Measurements from ENCODE around the gene GPBP1L1.

GPBP1L1 gene

GRCh38 chr1:45589861-45590260 is 96.5 kb downstream of the GPBP1L1 start:
- Histone ChIP-seq H3K4me1 (ENCODE audit: control insufficient read depth, low read length) (peaks cover 39% of the 10 kb centered on the region), H3K4me3 (ENCODE audit: low read length) (no peak overlapping the region), H3K79me2 (ENCODE audit: control insufficient read depth, low read length) (peaks cover 100% of the 10 kb centered on the region), H3K4me2 (ENCODE audit: low read length) (no peak overlapping the region), H3K27me3 (ENCODE audit: control insufficient read depth, low read length) (no peaks in the 10 kb centered on the region), H3K9me2 (replicated peaks; ENCODE audit: control insufficient read depth, low read length) (no peaks in the 10 kb centered on the region), H3K9me3 (ENCODE audit: control insufficient read depth, insufficient read depth, low read length) (no peaks in the 10 kb centered on the region), H3K36me3 (ENCODE audit: control insufficient read depth, low read length) (peaks cover 94% of the 10 kb centered on the region), H3F3A (ENCODE audit: control insufficient read depth, insufficient read depth) (peaks cover 7% of the 10 kb centered on the region; the same call in 1 of the 2 replicates), H3K27ac (ENCODE audit: low read depth, low read length) (no peak overlapping the region), H4K20me1 (ENCODE audit: control insufficient read depth, insufficient read depth, low read depth, low read length) (peaks cover 64% of the 10 kb centered on the region)
- TF ChIP-seq EZH2phosphoT487 (IDR thresholded peaks at IDR 0.05; ENCODE audit: borderline replicate concordance, low read length) (no peak), CTCF (IDR thresholded peaks at IDR 0.05; ENCODE audit: low read depth, low read length, poor library complexity, severe bottlenecking) (no peak)

- H3K4me3 ChIP-seq (ENCODE audit: low read length): peak overlapping the region; percentile 94
- no peaks in the 10 kb centered on the region for H3K9me2 ChIP-seq (replicated peaks; ENCODE audit: control insufficient read depth, low read length)
- H3K79me2 ChIP-seq (ENCODE audit: control insufficient read depth, low read length): peaks cover 83% of the 10 kb centered on the region
- H3K36me3 ChIP-seq (ENCODE audit: control insufficient read depth, low read length): peaks cover 70% of the 10 kb centered on the region
- no peaks in the 10 kb centered on the region for H3K27me3 ChIP-seq (ENCODE audit: control insufficient read depth, low read length)
- H3K27ac ChIP-seq (ENCODE audit: low read depth, low read length): no peak overlapping the region
- H3F3A ChIP-seq (ENCODE audit: control insufficient read depth, insufficient read depth): peaks cover 14% of the 10 kb centered on the region
- H3K4me2 ChIP-seq (ENCODE audit: low read length): peak overlapping the region; percentile 94
- no peak for TF ChIP-seq EZH2phosphoT487 (IDR thresholded peaks at IDR 0.05; ENCODE audit: borderline replicate concordance, low read length)
- TF ChIP-seq CTCF (IDR thresholded peaks at IDR 0.05; ENCODE audit: low read depth, low read length, poor library complexity, severe bottlenecking): no peak
- peaks cover 53% of the 10 kb centered on the region for H3K4me1 ChIP-seq (ENCODE audit: control insufficient read depth, low read length)
- H4K20me1 ChIP-seq (ENCODE audit: control insufficient read depth, insufficient read depth, low read depth, low read length): peaks cover 49% of the 10 kb centered on the region
- no peaks in the 10 kb centered on the region for H3K9me3 ChIP-seq (ENCODE audit: control insufficient read depth, insufficient read depth, low read length)
Measured at GRCh38 chr1:45586769-45587168, 99.6 kb downstream of the GPBP1L1 start.

- TF ChIP-seq CTCF (IDR thresholded peaks at IDR 0.05; ENCODE audit: low read depth, low read length, poor library complexity, severe bottlenecking) (no peak), EZH2phosphoT487 (IDR thresholded peaks at IDR 0.05; ENCODE audit: borderline replicate concordance, low read length) (no peak)
Measured at GRCh38 chr1:45585496-45586075, 100.7 kb downstream of the GPBP1L1 start.

More at GRCh38 chr1:45585496-45586075, 100.7 kb downstream of the GPBP1L1 start:
- Histone ChIP-seq H3K4me1 (ENCODE audit: control insufficient read depth, low read length) (peaks cover 58% of the 10 kb centered on the region), H3K4me3 (ENCODE audit: low read length) (peak overlapping the region; percentile 94), H4K20me1 (ENCODE audit: control insufficient read depth, insufficient read depth, low read depth, low read length) (peaks cover 44% of the 10 kb centered on the region), H3K9me3 (ENCODE audit: control insufficient read depth, insufficient read depth, low read length) (no peaks in the 10 kb centered on the region), H3K79me2 (ENCODE audit: control insufficient read depth, low read length) (peaks cover 72% of the 10 kb centered on the region), H3K27me3 (ENCODE audit: control insufficient read depth, low read length) (no peaks in the 10 kb centered on the region), H3K36me3 (ENCODE audit: control insufficient read depth, low read length) (peaks cover 61% of the 10 kb centered on the region), H3K27ac (ENCODE audit: low read depth, low read length) (no peak overlapping the region), H3F3A (ENCODE audit: control insufficient read depth, insufficient read depth) (peaks cover 11% of the 10 kb centered on the region), H3K9me2 (replicated peaks; ENCODE audit: control insufficient read depth, low read length) (no peaks in the 10 kb centered on the region), H3K4me2 (ENCODE audit: low read length) (peak overlapping the region; percentile 94)

Measured in DOHH2 (cell line).